H9 (cell line): ENCODE data around the gene SNAI1. TPM values are rescaled to one million over a fixed set of nuclear protein-coding genes. Genes with fewer than 3 reads are reported as not detected.
A peak's percentile ranks its signal among the peaks of the same experiment; 100 is the strongest.

ENCODE experiments used
- DNase-seq: peaks from one replicate; pipeline ENCODE4 v3.0.0-alpha.2; 2017
- H2AFZ ChIP-seq: one replicate; pipeline ENCODE4 v1.6.1; 2013; ENCODE audit warnings: mild to moderate bottlenecking, low read length, control low read depth, moderate library complexity
- H2AK5ac ChIP-seq: 2 replicates; pipeline ENCODE4 v1.6.1; 2013; ENCODE audit warnings: low read length, control low read depth, mixed read lengths; ENCODE audit not compliant: insufficient read length
- H2BK120ac ChIP-seq: one replicate; pipeline ENCODE4 v1.6.1; 2013; ENCODE audit warnings: low read depth, mild to moderate bottlenecking, low read length, control low read depth, inconsistent platforms; ENCODE audit not compliant: poor library complexity, severe bottlenecking
- H2BK12ac ChIP-seq: 2 replicates; pipeline ENCODE4 v1.6.1; 2013; ENCODE audit warnings: low read length, control low read depth, mixed read lengths, low read depth; ENCODE audit not compliant: insufficient read length
- H2BK15ac ChIP-seq: 2 replicates; pipeline ENCODE4 v1.6.1; 2013; ENCODE audit warnings: low read depth, low read length, control low read depth
- H2BK20ac ChIP-seq: one replicate; pipeline ENCODE4 v1.6.1; 2013; ENCODE audit warnings: low read depth, mild to moderate bottlenecking, low read length, control low read depth, inconsistent platforms; ENCODE audit not compliant: poor library complexity, severe bottlenecking
- H2BK5ac ChIP-seq: 2 replicates; pipeline ENCODE4 v1.6.1; 2013; ENCODE audit warnings: low read length, control low read depth, mixed read lengths; ENCODE audit not compliant: insufficient read length
- H3K14ac ChIP-seq: 2 replicates; pipeline ENCODE4 v1.6.1; 2013; ENCODE audit warnings: low read length, control low read depth; ENCODE audit not compliant: insufficient read depth
- H3K18ac ChIP-seq: 2 replicates; pipeline ENCODE4 v1.6.1; 2013; ENCODE audit warnings: low read depth, mild to moderate bottlenecking, mixed read lengths, low read length, control low read depth; ENCODE audit not compliant: insufficient read length
- H3K23ac ChIP-seq: 2 replicates; pipeline ENCODE4 v1.6.1; 2013; ENCODE audit warnings: low read length, control low read depth, mixed read lengths, low read depth; ENCODE audit not compliant: insufficient read length
- H3K23me2 ChIP-seq: 2 replicates; pipeline ENCODE4 v1.6.1; 2013; ENCODE audit warnings: low read depth, mild to moderate bottlenecking, mixed read lengths, low read length, control low read depth; ENCODE audit not compliant: insufficient read length, poor library complexity, severe bottlenecking
- H3K27ac ChIP-seq: 2 replicates; pipeline ENCODE4 v1.5.1; 2013; ENCODE audit warnings: low read length, control low read depth, mixed read lengths, low read depth; ENCODE audit not compliant: insufficient read length
- H3K27me3 ChIP-seq: 2 replicates; pipeline ENCODE4 v1.6.1; 2013; ENCODE audit warnings: low read length, control low read depth, inconsistent platforms; ENCODE audit not compliant: insufficient read depth
- H3K4ac ChIP-seq: 2 replicates; pipeline ENCODE4 v1.6.1; 2013; ENCODE audit warnings: low read depth, mild to moderate bottlenecking, control low read depth, inconsistent platforms, low read length, moderate library complexity
- H3K4me1 ChIP-seq: 2 replicates; pipeline ENCODE4 v1.6.1; 2013; ENCODE audit warnings: low read length, control low read depth, inconsistent platforms; ENCODE audit not compliant: insufficient read depth
- H3K4me2 ChIP-seq: 2 replicates; pipeline ENCODE4 v1.6.1; 2013; ENCODE audit warnings: low read length, control low read depth, mixed read lengths; ENCODE audit not compliant: insufficient read length, insufficient read depth
- H3K56ac ChIP-seq: 2 replicates; pipeline ENCODE4 v1.6.1; 2013; ENCODE audit warnings: low read depth, mild to moderate bottlenecking, mixed read lengths, low read length, control low read depth; ENCODE audit not compliant: insufficient read length
- H3K79me1 ChIP-seq: 2 replicates; pipeline ENCODE4 v1.6.1; 2013; ENCODE audit warnings: low read depth, mild to moderate bottlenecking, moderate library complexity, low read length, control low read depth, inconsistent platforms; ENCODE audit not compliant: insufficient read depth, poor library complexity, severe bottlenecking
- H3K79me2 ChIP-seq: 2 replicates; pipeline ENCODE4 v1.6.1; 2013; ENCODE audit warnings: low read length, control low read depth, inconsistent platforms; ENCODE audit not compliant: insufficient read depth
- H3K9ac ChIP-seq: 2 replicates; pipeline ENCODE4 v1.6.1; 2013; ENCODE audit warnings: low read length, control low read depth, mixed read lengths; ENCODE audit not compliant: insufficient read length; ENCODE audit errors: extremely low read depth
- H3K9me3 ChIP-seq: one replicate; pipeline ENCODE4 v1.6.1; 2013; ENCODE audit warnings: low read depth, low read length, inconsistent platforms; ENCODE audit not compliant: control insufficient read depth
- H3T11ph ChIP-seq: one replicate; pipeline ENCODE4 v1.6.1; 2013; ENCODE audit warnings: mild to moderate bottlenecking, low read length, control low read depth, inconsistent platforms
- H4K20me1 ChIP-seq: one replicate; pipeline ENCODE4 v1.6.1; 2013; ENCODE audit not compliant: control insufficient read depth, insufficient read length, insufficient read depth
- H4K5ac ChIP-seq: 2 replicates; pipeline ENCODE4 v1.6.1; 2013; ENCODE audit warnings: low read depth, mild to moderate bottlenecking, mixed read lengths, low read length, control low read depth; ENCODE audit not compliant: insufficient read length
- H4K8ac ChIP-seq: replicated peaks from 2 replicates; pipeline ENCODE4 v1.6.1; 2013; ENCODE audit warnings: low read length, control low read depth, mixed read lengths, low read depth; ENCODE audit not compliant: insufficient read length
- H4K91ac ChIP-seq: 2 replicates; pipeline ENCODE4 v1.6.1; 2013; ENCODE audit warnings: low read depth, mild to moderate bottlenecking, moderate library complexity, mixed read lengths, low read length, control low read depth; ENCODE audit not compliant: insufficient read length
- H3K27ac Mint-ChIP-seq, 3 experiments: 2 replicates in 2 of 3; 3 replicates in 1 of 3; pipeline ENCODE4 v1.8.0; 2020 to 2021; ENCODE audit warnings: mixed read lengths in 3 of 3, mild to moderate bottlenecking in 1 of 3, moderate library complexity in 1 of 3
- H3K27me3 Mint-ChIP-seq: 2 replicates; pipeline ENCODE4 v1.8.0; 2021; ENCODE audit warnings: low read depth, mild to moderate bottlenecking, moderate library complexity, mixed read lengths
- H3K36me3 Mint-ChIP-seq, 3 experiments: 2 replicates in 2 of 3; 3 replicates in 1 of 3; pipeline ENCODE4 v1.8.0; 2020 to 2021; ENCODE audit warnings: low read depth in 3 of 3, mixed read lengths in 3 of 3; ENCODE audit not compliant: insufficient read depth in 1 of 3
- H3K4me1 Mint-ChIP-seq, 2 experiments: 2 replicates each; pipeline ENCODE4 v1.8.0; 2020; ENCODE audit warnings: mixed read lengths in 2 of 2
- H3K4me3 Mint-ChIP-seq, 2 experiments: 2 replicates in 1 of 2; 3 replicates in 1 of 2; pipeline ENCODE4 v1.8.0; 2020 to 2021; ENCODE audit warnings: mild to moderate bottlenecking in 2 of 2, mixed read lengths in 2 of 2, moderate library complexity in 1 of 2
- H3K9me3 Mint-ChIP-seq, 2 experiments: 2 replicates in 1 of 2; 3 replicates in 1 of 2; pipeline ENCODE4 v1.8.0; 2020; ENCODE audit warnings: mild to moderate bottlenecking in 2 of 2, mixed read lengths in 2 of 2, moderate library complexity in 1 of 2
- CTCF ChIP-seq: fragments of 200-600 bp; sonication (generic); conservative IDR thresholded peaks from 3 replicates; pipeline ENCODE4 v1.8.0; 2021; ENCODE audit warnings: antibody characterized with exemption, mild to moderate bottlenecking
- WGBS: extraction: QIAGEN DNeasy Blood & Tissue Kit; methylation state at CpG from one replicate; pipeline ENCODE4 v1.1.7; 2013; ENCODE audit warnings: missing lambda C conversion rate, low lambda C conversion rate, mixed read lengths; ENCODE audit not compliant: insufficient read length; ENCODE audit errors: extremely low coverage; 5-methylcytosine and 5-hydroxymethylcytosine counted together
- total RNA-seq: library from RNA; stranded (reverse); gene quantifications from 2 replicates; pipeline ENCODE4 v1.2.1, GENCODE V29; 2021

Gene SNAI1
- total RNA-seq, 1 experiment from 2014 or later: 7.0 TPM

GRCh38 chr20:49980140-49981008, 2.4 kb upstream of the SNAI1 start:
- no peak overlapping the region for H4K91ac ChIP-seq
- Mint-ChIP-seq H3K9me3 (peaks cover 0 to 2% of the 10 kb centered on the region in 2 experiments; a peak in 1 of 5 replicates), H3K27ac (no peak overlapping the region), H3K36me3 (peaks cover 6 to 17% (median 10%) of the 10 kb centered on the region in 3 experiments; a peak in 6 of 7 replicates), H3K27me3 (peaks cover 39% of the 10 kb centered on the region), H3K4me3 (peak overlapping the region in 1 of 2 experiments; percentile 69; a peak in 4 of 5 replicates), H3K4me1 (peaks cover 55 to 66% of the 10 kb centered on the region in 2 experiments)
- no peak overlapping the region for H2AFZ ChIP-seq
- TF ChIP-seq CTCF: no peak
- H2BK20ac ChIP-seq: no peak overlapping the region
- DNase-seq: no peak
- peaks cover 15% of the 10 kb centered on the region for H3K23me2 ChIP-seq
- no peak overlapping the region for H3K4me2 ChIP-seq
- H3K56ac ChIP-seq: no peak overlapping the region
- H3K9ac ChIP-seq: no peak overlapping the region
- no peaks in the 10 kb centered on the region for H3K79me1 ChIP-seq
- no peak overlapping the region for H3T11ph ChIP-seq
- H2BK15ac ChIP-seq: no peak overlapping the region
- peaks cover 12% of the 10 kb centered on the region for H3K4me1 ChIP-seq
- H3K4ac ChIP-seq: no peak overlapping the region
- peaks cover 2% of the 10 kb centered on the region; the same call in 1 of the 2 replicates for H3K27me3 ChIP-seq
- H3K18ac ChIP-seq: no peak overlapping the region
- no peaks in the 10 kb centered on the region for H3K9me3 ChIP-seq
- H3K14ac ChIP-seq: no peak overlapping the region
- no peak overlapping the region for H3K23ac ChIP-seq
- no peaks in the 10 kb centered on the region for H4K20me1 ChIP-seq
- H4K5ac ChIP-seq: no peak overlapping the region
- no peak overlapping the region for H4K8ac ChIP-seq
- no peak overlapping the region for H2BK12ac ChIP-seq
- no peak overlapping the region for H3K27ac ChIP-seq
- H3K79me2 ChIP-seq: no peaks in the 10 kb centered on the region; the same call in 1 of the 2 replicates
- no peak overlapping the region for H2BK120ac ChIP-seq
- no CpG with 5 or more reads among the region's 11 CpGs for WGBS
- H2BK5ac ChIP-seq: no peak overlapping the region
- no peak overlapping the region for H2AK5ac ChIP-seq
